ENCODE results near the gene FADS2.

The FADS2 gene

GRCh38 chr11:61826930-61827570 lies 1.1 kb upstream of the FADS2 start:
- DNase-seq = peak; percentile 83

GRCh38 chr11:61828379-61828628 lies 204 bp downstream of the FADS2 start:
- no peak for DNase-seq

- peak; percentile 60 for DNase-seq
Measured at GRCh38 chr11:61828629-61829407, 718 bp downstream of the FADS2 start.

GRCh38 chr11:61829806-61830205 lies 1.7 kb downstream of the FADS2 start:
- no peak for DNase-seq

GRCh38 chr11:61830237-61831105 lies 2.4 kb downstream of the FADS2 start:
- peak; percentile 16 for DNase-seq

- DNase-seq = no peak
Measured at GRCh38 chr11:61832207-61832606, 4.1 kb downstream of the FADS2 start.

GRCh38 chr11:61832754-61833153 lies 4.7 kb downstream of the FADS2 start:
- DNase-seq = peak; percentile 15

GRCh38 chr11:61833471-61833870 lies 5.4 kb downstream of the FADS2 start:
- no peak for DNase-seq

- no peak for DNase-seq
Measured at GRCh38 chr11:61833926-61834277, 5.8 kb downstream of the FADS2 start.

GRCh38 chr11:61834278-61835048 lies 6.4 kb downstream of the FADS2 start:
- DNase-seq = peak; percentile 65

GRCh38 chr11:61836193-61836592 lies 8.1 kb downstream of the FADS2 start:
- no peak for DNase-seq

- DNase-seq = no peak
Measured at GRCh38 chr11:61837411-61838005, 9.4 kb downstream of the FADS2 start.

GRCh38 chr11:61838501-61838900 lies 10.4 kb downstream of the FADS2 start:
- DNase-seq = no peak

- no peak for DNase-seq
Measured at GRCh38 chr11:61838921-61839320, 10.8 kb downstream of the FADS2 start.

- no peak for DNase-seq
Measured at GRCh38 chr11:61839742-61840141, 11.6 kb downstream of the FADS2 start.

GRCh38 chr11:61840371-61840770 lies 12.3 kb downstream of the FADS2 start:
- DNase-seq = no peak

- no peak for DNase-seq
Measured at GRCh38 chr11:61841636-61842527, 13.8 kb downstream of the FADS2 start.

GRCh38 chr11:61842528-61842820 lies 14.4 kb downstream of the FADS2 start:
- DNase-seq = no peak

GRCh38 chr11:61844909-61845565 lies 16.9 kb downstream of the FADS2 start:
- DNase-seq = no peak

GRCh38 chr11:61846362-61847020 lies 18.4 kb downstream of the FADS2 start:
- DNase-seq = no peak

Data from DMS79 treated with DMSO at 0.1 percent for 48 hours (cell line).